GM19238 (cell line): Measurements from ENCODE around the gene GGCT.
"Not testable (repeated sequence)": the region's sequence is repeated elsewhere in the genome, so short reads cannot be mapped to it uniquely, and the experiment has no call there.

Source experiments
- DNase-seq: peaks from one replicate; pipeline ENCODE4 v3.0.0; 2011; ENCODE audit warnings: low spot score; ENCODE audit not compliant: insufficient read length

GGCT gene

GRCh38 chr7:30515761-30516160, 11.1 kb upstream of the GGCT start:
- DNase-seq = no peak

DNA sequence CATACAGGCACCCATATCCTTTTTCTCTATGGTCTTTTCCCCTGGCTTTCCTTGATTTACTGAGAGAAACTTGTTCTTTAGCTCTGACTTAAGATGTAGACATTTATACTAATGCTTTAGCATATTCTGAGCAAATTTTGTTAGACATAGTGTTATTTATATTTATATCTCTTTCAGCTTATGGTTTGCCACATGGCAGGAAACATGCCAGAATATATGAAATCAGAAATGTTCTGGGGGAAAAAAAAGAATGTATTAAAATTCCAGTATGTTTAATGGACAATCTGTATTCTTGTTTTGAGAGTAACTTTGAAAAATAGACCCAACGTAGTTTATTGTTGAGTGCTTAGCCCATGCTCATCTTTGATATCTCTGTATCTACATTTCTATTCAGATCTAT, 10.1 kb upstream of the GGCT start:
- DNase-seq = no peak

DNA sequence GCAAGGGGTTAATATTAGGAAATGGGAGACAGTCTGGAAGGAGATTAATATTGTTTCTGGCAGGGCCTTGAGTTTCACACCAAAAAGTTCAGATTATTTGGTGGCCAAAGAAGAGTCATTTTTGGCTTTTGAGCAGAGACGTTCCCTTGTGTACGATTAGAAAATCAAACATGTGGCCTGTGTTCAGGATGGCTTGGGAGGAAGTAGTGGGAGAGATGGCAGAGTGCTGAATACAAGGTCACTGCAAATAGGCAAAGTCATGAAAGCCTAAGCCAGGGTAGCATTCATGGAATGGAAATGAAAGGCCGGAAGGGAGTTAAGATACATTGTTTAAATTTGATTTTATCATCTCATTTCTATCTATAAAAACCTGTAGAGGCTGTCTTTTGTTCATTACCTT, 9.5 kb upstream of the GGCT start:
- DNase-seq = no peak

DNA sequence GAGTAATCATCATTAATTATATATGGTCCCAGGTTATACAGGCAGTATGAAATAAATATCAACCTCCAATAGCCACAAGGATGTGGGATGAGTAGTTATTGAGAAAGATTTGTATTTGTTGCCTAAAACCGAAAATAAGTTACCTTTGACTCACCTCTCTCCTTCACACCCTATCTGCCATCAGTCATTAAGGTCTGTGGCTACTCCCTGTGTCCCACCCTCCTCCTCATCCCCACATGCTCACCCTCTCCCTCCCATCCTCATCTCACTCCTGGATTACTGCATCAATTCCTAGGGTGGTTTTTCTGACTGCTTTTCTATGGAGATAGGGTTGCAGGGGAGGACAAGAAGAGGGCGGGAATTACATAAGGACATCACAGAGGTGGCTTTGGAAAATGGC, 9.1 kb upstream of the GGCT start:
- no peak for DNase-seq

- no peak for DNase-seq
These were observed 7.5 kb upstream of the GGCT start for GRCh38 chr7:30511973-30512662.

GRCh38 chr7:30511494-30511893, 6.9 kb upstream of the GGCT start:
- DNase-seq = no peak

DNA sequence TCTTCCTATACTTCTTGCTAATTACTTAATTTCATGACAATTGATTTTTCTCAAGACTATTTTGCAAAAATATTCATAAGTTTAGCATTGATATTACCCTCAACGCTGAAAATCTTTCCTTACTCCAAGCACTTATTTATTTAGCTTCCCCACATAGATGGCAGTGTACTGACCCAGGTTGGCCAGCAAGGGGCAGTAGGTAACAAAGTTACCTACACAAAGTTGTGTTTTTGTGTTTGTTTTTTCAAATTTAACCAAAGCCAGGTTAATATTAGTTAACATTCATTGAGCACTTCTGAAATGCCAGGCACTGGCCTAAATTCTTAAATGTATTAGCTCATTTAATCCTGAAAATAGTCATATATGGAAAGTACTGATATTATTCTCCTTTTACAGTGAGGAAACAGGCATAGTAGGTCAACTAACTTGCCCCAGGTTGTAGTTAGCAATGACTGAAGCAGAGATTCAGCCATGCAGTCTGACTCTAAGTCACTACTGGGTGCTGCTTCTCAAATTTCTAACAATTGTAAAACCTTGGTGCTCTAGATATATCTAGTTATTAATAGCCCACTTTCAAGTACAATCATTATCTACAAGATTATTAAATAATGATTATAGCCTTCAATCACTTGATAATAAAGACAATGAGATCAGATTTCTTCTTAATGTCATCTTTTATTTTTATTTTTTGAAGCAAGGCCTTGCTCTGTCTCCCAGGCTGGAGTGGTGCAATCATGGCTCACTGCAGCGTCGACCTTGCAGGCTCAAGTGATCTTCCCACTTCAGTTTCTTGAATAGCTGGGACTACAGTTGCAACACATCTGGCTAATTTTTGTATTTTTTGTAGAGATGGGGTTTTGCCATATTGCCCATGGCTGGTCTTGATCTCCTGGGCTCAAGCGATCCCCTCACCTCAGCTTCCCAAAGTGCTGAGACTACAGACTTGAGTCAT, 5.8 kb upstream of the GGCT start:
- no peak for DNase-seq

GRCh38 chr7:30509171-30509857, 4.7 kb upstream of the GGCT start:
- DNase-seq = not testable (repeated sequence)

- not testable (repeated sequence) for DNase-seq
These were observed 2.8 kb upstream of the GGCT start for GRCh38 chr7:30507346-30507900.

GRCh38 chr7:30505174-30505697, 607 bp upstream of the GGCT start:
- DNase-seq = no peak

DNA sequence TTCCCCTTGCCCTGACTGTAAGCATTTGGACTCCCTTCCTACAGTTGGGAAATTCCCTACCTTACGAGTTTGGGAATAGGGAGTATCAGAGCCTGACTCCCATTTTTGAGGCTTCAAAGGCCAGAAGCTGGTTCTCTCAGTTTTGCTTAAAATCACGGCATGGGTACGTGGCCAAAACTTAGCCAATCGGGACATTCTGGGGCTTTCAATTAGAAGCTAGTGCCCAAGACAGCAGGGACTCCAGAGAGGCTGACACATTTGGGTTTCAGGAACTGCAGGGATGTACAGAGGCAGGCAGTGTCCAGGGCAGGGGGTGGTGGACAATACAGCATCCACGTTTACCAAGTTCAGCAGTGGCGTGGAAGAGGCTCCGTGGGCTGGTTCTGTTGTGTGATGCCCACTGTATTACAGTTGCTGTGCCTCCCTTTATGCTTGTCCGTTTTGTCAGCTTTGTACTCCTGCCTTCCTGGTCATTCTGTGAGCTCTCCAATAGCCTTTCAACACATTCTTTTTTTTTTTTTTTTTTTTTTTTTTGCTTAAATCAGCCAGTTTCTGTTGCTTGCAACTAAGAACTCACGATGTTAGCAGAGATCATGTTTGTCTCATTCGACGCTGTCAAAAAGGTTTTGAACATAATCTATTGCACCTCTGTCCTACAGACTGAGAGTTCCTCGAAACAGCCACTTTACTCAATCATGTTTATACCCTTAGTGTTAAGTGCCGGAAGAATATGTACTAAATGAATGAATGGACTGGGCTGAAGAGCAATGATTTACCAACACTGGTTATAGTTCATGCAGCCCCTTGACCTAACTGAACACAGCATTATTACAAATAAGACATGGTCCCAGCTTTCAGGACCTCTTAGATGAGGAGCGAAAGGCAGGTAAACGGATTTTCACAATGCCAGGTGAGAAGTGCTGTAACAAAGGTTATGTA, 1.1 kb downstream of the GGCT start:
- DNase-seq = no peak

GRCh38 chr7:30502470-30503251, 2.0 kb downstream of the GGCT start:
- no peak for DNase-seq

DNA sequence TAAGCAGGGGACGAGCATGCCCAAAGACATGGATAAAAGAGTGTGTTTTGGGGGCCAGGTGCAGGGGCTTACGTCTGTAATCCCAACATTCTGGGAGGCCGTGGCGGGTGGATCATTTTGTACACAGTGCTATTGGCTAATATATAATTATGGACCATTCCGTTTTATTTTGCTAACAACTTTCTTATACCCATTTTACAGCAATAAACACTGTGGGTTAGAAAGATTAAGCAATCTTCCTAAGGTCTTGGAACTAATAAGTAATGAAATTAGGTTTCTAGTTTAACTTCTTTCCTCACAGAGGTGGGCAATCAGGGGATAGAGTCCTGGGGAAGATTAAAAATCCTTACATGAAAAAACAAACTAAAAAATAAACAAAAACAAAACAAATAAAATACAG, 3.4 kb downstream of the GGCT start:
- no peak for DNase-seq

GRCh38 chr7:30493228-30493627, 11.4 kb downstream of the GGCT start:
- DNase-seq = no peak

GRCh38 chr7:30491417-30491816, 13.2 kb downstream of the GGCT start:
- no peak for DNase-seq

- no peak for DNase-seq
These were observed 17.3 kb downstream of the GGCT start for GRCh38 chr7:30487371-30487770.

DNA sequence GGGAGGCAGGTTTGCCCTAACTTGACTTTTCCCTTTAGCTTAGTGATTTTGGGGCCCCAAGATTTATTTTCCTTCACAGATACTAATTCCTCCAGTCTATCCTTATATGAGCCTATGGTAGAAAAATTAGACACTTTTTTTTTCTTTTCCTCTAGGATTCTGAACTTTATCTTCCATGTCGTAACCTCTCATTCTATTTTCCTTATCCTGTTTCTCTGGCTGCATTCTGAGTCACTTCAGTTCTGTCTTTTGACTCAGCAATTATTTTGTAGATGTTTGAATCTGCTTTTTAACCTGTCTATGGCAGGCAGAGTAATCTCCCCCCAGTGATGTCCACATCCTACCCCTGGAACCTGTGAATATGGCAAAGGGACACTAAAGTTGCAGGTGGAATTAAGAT, 19.0 kb downstream of the GGCT start:
- no peak for DNase-seq

- DNase-seq = not testable (repeated sequence)
These were observed 23.2 kb downstream of the GGCT start for GRCh38 chr7:30481416-30481815.
